Placental pericyte (primary cell): Measurements from ENCODE around the gene ZNF620. TPM values are rescaled to one million over a fixed set of nuclear protein-coding genes. Genes with fewer than 3 reads are reported as not detected.

ENCODE experiments used
- small RNA-seq: library from RNA; depleted of rRNA; stranded (forward); fragments of <200 nt; gene quantifications from one replicate; pipeline ENCODE3, GENCODE V24; 2012; ENCODE audit warnings: low replicate concordance
- total RNA-seq: library from RNA; depleted of rRNA; stranded (reverse); fragments of >200 nt; gene quantifications from 2 replicates; pipeline ENCODE4 v1.2.3, GENCODE V29; 2012

ZNF620 gene
- 0.44 and 0.86 TPM in 2 replicates for total RNA-seq

GRCh38 chr3:40505599-40506462 lies at the start of gene ZNF620:
Gene ZNF620, plus strand, starts transcription at chr3:40506039. Its CDS starts 314 bp downstream, at chr3:40506353.

GRCh38 chr3:40456940-40457823 lies 48.7 kb upstream of the ZNF620 start, which contains the start of gene RPL14:
Gene RPL14, plus strand, starts transcription at chr3:40457339. Its CDS starts 133 bp downstream, at chr3:40457472.

GRCh38 chr3:40476478-40477470 lies 29.1 kb upstream of the ZNF620 start, which contains the start of gene ZNF619:
Gene ZNF619, plus strand, starts transcription at chr3:40477122. Its CDS starts 858 bp downstream, at chr3:40477980.

GRCh38 chr3:40524568-40525285 lies 18.9 kb downstream of the ZNF620 start, which contains the start of gene ZNF621:
Gene ZNF621, plus strand, starts transcription at chr3:40524960. Its CDS starts 881 bp downstream, at chr3:40525841.

Small RNAs within 50 kb of the gene (small RNA-seq; reads per million reads assigned to genes)
- gene RNU5B-2P: not detected

Other genes starting within 250 kb of the ZNF620 start
- gene EIF1B, start 196.3 kb upstream of the ZNF620 start, total RNA-seq: 15.6 and 17.5 TPM in 2 replicates
- gene ENTPD3, start 118.9 kb upstream of the ZNF620 start, total RNA-seq: 0.22 and 0.29 TPM in 2 replicates
- 177 and 334 TPM in 2 replicates for gene RPL14, start 48.7 kb upstream of the ZNF620 start, total RNA-seq
- gene ZNF619, start 28.9 kb upstream of the ZNF620 start, total RNA-seq: 3.9 and 4.9 TPM in 2 replicates
- gene ZNF621, start 18.9 kb downstream of the ZNF620 start, total RNA-seq: 19.7 and 23.6 TPM in 2 replicates